ENCODE measurements around the gene DGAT2.

DNA sequence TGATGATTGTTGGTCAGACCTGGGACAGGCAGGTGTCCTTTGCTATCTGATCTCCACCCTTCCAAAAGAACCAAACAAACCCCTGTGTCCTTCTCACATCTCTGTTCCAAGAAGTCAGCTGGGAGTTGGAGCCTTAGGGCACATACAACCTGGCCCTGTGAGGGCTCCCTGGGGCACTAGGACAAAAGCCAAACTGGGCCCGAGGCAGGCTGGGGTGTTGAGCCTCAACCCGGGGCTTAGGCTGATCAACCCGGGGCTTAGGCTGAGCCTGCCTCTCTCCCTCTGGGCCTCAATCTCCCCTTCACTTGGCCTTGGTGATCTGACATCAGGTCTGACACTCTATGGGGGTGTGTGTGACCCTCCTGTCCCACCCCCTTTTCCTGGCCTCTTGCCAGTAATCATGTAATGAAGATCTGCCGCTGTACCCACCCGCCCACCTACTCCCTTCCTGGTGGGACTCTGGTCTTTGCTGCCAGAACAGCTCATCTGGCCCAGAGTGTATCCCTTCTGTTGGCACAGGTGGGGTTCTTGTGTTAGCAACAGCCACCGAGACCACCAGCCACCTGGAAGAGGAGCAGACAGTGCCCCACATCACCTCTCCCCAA, 23.7 kb downstream of the DGAT2 start:
- TF ChIP-seq TEAD1 (CRISPR knock-in tag; IDR thresholded peaks at IDR 0.05), result no peak
- TF ChIP-seq, protein P1, sequence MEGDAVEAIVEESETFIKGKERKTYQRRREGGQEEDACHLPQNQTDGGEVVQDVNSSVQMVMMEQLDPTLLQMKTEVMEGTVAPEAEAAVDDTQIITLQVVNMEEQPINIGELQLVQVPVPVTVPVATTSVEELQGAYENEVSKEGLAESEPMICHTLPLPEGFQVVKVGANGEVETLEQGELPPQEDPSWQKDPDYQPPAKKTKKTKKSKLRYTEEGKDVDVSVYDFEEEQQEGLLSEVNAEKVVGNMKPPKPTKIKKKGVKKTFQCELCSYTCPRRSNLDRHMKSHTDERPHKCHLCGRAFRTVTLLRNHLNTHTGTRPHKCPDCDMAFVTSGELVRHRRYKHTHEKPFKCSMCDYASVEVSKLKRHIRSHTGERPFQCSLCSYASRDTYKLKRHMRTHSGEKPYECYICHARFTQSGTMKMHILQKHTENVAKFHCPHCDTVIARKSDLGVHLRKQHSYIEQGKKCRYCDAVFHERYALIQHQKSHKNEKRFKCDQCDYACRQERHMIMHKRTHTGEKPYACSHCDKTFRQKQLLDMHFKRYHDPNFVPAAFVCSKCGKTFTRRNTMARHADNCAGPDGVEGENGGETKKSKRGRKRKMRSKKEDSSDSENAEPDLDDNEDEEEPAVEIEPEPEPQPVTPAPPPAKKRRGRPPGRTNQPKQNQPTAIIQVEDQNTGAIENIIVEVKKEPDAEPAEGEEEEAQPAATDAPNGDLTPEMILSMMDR (IDR thresholded peaks at IDR 0.05), result no peak
- TF ChIP-seq MYBL2 (CRISPR knock-in tag; IDR thresholded peaks at IDR 0.05), result no peak
- no peak for TF ChIP-seq FOXJ3 (CRISPR knock-in tag; IDR thresholded peaks at IDR 0.05; ENCODE audit: borderline replicate concordance)

All from WTC11 (cell line).